ENCODE results near the gene POLR1H. TPM values are rescaled to one million over a fixed set of nuclear protein-coding genes. Genes with fewer than 3 reads are reported as not detected.

POLR1H gene
- total RNA-seq, 1 experiment from 2014 or later: 42.6 TPM

GRCh38 chr6:30104661-30105060 is 43.6 kb downstream of the POLR1H start:
- no peaks in the 10 kb centered on the region for H4K20me1 ChIP-seq (ENCODE audit: insufficient read depth)
- no peak for ATAC-seq
- no peaks in the 10 kb centered on the region for H3K9me2 ChIP-seq (ENCODE audit: insufficient read depth)
- no peaks in the 10 kb centered on the region for H3K36me3 ChIP-seq (ENCODE audit: control insufficient read depth in 1 of 2, insufficient read depth in 2 of 2, low read length in 2 of 2)
- no peak overlapping the region for H3K4me2 ChIP-seq (ENCODE audit: low read length)
- no TSS peak for BruUV-seq (replicated peaks)
- H3K79me2 ChIP-seq (ENCODE audit: insufficient read depth, low read length): no peaks in the 10 kb centered on the region
- no peak overlapping the region for H3K9ac ChIP-seq (ENCODE audit: low read length)
- TF ChIP-seq ATF3 (IDR thresholded peaks at IDR 0.05) (no peak), RAD21 (IDR thresholded peaks at IDR 0.05; ENCODE audit: low read depth) (0 out of 2 replicates have a peak, but pooled peaks have one; percentile 8), CTCF (IDR thresholded peaks at IDR 0.05 in 2 of 3, conservative IDR thresholded peaks at IDR 0.05 in 1 of 3; ENCODE audit: borderline replicate concordance in 1 of 3, insufficient read depth in 1 of 3, low read depth in 2 of 3, low read length in 2 of 3) (peak in 2 of 3 experiments; percentile 14 to 26; a peak in 2 of 6 replicates), FOSL1 (IDR thresholded peaks at IDR 0.05; ENCODE audit: low read depth) (no peak)
- H2AFZ ChIP-seq (ENCODE audit: low read depth, low read length, poor library complexity, severe bottlenecking): no peak overlapping the region
- H3K27me3 ChIP-seq (ENCODE audit: insufficient read depth, low read length): no peaks in the 10 kb centered on the region
- no peak for DNase-seq (ENCODE audit: low read depth, low spot score)
- RAD21 ChIA-PET (ENCODE audit: low non-redundant PET in 1 of 2, low total read pairs in 2 of 2, uncharacterized antibody in 2 of 2, unreplicated experiment in 2 of 2): no interaction called here
- H3K4me3 ChIP-seq (replicated peaks in 1 of 2; ENCODE audit: low read depth in 1 of 2, low read length in 2 of 2): no peak overlapping the region
- no peak overlapping the region for H3K27ac ChIP-seq (ENCODE audit: low read depth, low read length)
- H3K9me3 ChIP-seq (ENCODE audit: control insufficient read depth in 1 of 2, insufficient read depth in 1 of 2, low read depth in 1 of 2, low read length in 2 of 2): no peaks in the 10 kb centered on the region
- CTCF ChIA-PET: interaction anchor here (1.0 to 6.4 kb wide), 4 partner anchors 20 to 295 kb away, joined by 3 to 105 read pairs (median 6); no protein-coding TSS in a partner anchor
- H3K4me1 ChIP-seq (ENCODE audit: control insufficient read depth in 1 of 2, insufficient read depth in 2 of 2, low read length in 2 of 2): peaks cover 17 to 35% of the 10 kb centered on the region in 2 experiments
- intact Hi-C loops (cut with micrococcal nuclease): no loop called here
- POLR2A ChIA-PET: no interaction called here

- DNase-seq (ENCODE audit: low read depth, low spot score) (no peak), ATAC-seq (no peak)
- no peaks in the 10 kb centered on the region for H4K20me1 ChIP-seq (ENCODE audit: insufficient read depth)
- ChIA-PET CTCF (interaction anchor here (0.8 to 1.2 kb wide), 2 partner anchors 9 to 20 kb away, joined by 3 to 5 read pairs; no protein-coding TSS in a partner anchor), POLR2A (no interaction called here), RAD21 (ENCODE audit: low non-redundant PET in 1 of 2, low total read pairs in 2 of 2, uncharacterized antibody in 2 of 2, unreplicated experiment in 2 of 2) (no interaction called here)
- H3K4me3 ChIP-seq (replicated peaks in 1 of 2; ENCODE audit: low read depth in 1 of 2, low read length in 2 of 2): no peak overlapping the region
- intact Hi-C loops (cut with micrococcal nuclease): no loop called here
- no TSS peak for BruUV-seq (replicated peaks)
- H3K9me2 ChIP-seq (ENCODE audit: insufficient read depth): no peaks in the 10 kb centered on the region
- H3K27ac ChIP-seq (ENCODE audit: low read depth, low read length): no peak overlapping the region
- TF ChIP-seq POLR2A (IDR thresholded peaks at IDR 0.05; ENCODE audit: borderline replicate concordance, extremely low read depth, insufficient read depth, insufficient read length): no peak
- no peaks in the 10 kb centered on the region for H3K4me1 ChIP-seq (ENCODE audit: control insufficient read depth in 1 of 2, insufficient read depth in 2 of 2, low read length in 2 of 2)
- H3K36me3 ChIP-seq (ENCODE audit: control insufficient read depth in 1 of 2, insufficient read depth in 2 of 2, low read length in 2 of 2): no peaks in the 10 kb centered on the region
- H3K4me2 ChIP-seq (ENCODE audit: low read length): no peak overlapping the region
- H3K27me3 ChIP-seq (ENCODE audit: insufficient read depth, low read length): no peaks in the 10 kb centered on the region
- H3K9ac ChIP-seq (ENCODE audit: low read length): no peak overlapping the region
- no peaks in the 10 kb centered on the region for H3K79me2 ChIP-seq (ENCODE audit: insufficient read depth, low read length)
- no peaks in the 10 kb centered on the region for H3K9me3 ChIP-seq (ENCODE audit: control insufficient read depth in 1 of 2, insufficient read depth in 1 of 2, low read depth in 1 of 2, low read length in 2 of 2)
- no peak overlapping the region for H2AFZ ChIP-seq (ENCODE audit: low read depth, low read length, poor library complexity, severe bottlenecking)
These were observed 50.3 kb downstream of the POLR1H start for GRCh38 chr6:30111266-30111856.

Data from HCT116 (cell line).